BJ (cell line): ENCODE measurements around the gene POC1B. TPM values are rescaled to one million over a fixed set of nuclear protein-coding genes. Genes with fewer than 3 reads are reported as not detected.

ENCODE experiments used
- CTCF ChIA-PET: fragments of 350-600 bp; formaldehyde crosslinking; extraction: SDS; loops from one replicate; lab custom pipeline; 2021; ENCODE audit warnings: antibody characterized with exemption, inconsistent platforms; lab: Yijun Ruan, JAX
- POLR2A ChIA-PET: fragments of 300-600 bp; sonication (Branson Sonifier 250); formaldehyde crosslinking; extraction: SDS; loops from one replicate; lab custom pipeline; 2021; ENCODE audit warnings: antibody characterized with exemption; lab: Charles Lee
- DNase-seq: peaks from one replicate; pipeline ENCODE4 v3.0.0-alpha.2; 2011; ENCODE audit warnings: low read depth
- H3K27me3 ChIP-seq: 2 replicates; pipeline ENCODE4 v1.6.0; 2011; ENCODE audit warnings: low read length; ENCODE audit not compliant: control insufficient read depth, insufficient read depth
- H3K36me3 ChIP-seq: 2 replicates; pipeline ENCODE4 v1.5.1; 2011; ENCODE audit warnings: low read length; ENCODE audit not compliant: control insufficient read depth, insufficient read depth
- H3K4me3 ChIP-seq: 2 replicates; pipeline ENCODE4 v1.5.1; 2011; ENCODE audit warnings: low read depth, mild to moderate bottlenecking, control low read depth, low read length
- CTCF ChIP-seq: IDR thresholded peaks from 2 replicates; pipeline ENCODE4 v1.5.1; 2011; ENCODE audit warnings: low read depth, mild to moderate bottlenecking, control low read depth, inconsistent platforms, low read length, moderate library complexity; ENCODE audit not compliant: insufficient read depth
- polyA plus RNA-seq: library from polyadenylated mRNA; depleted of rRNA; stranded (reverse); fragments of >200 nt; gene quantifications from 2 replicates; pipeline ENCODE4 v1.2.3, GENCODE V29; 2011

Gene POC1B
- polyA plus RNA-seq, 1 experiment: 6.7 TPM

DNA sequence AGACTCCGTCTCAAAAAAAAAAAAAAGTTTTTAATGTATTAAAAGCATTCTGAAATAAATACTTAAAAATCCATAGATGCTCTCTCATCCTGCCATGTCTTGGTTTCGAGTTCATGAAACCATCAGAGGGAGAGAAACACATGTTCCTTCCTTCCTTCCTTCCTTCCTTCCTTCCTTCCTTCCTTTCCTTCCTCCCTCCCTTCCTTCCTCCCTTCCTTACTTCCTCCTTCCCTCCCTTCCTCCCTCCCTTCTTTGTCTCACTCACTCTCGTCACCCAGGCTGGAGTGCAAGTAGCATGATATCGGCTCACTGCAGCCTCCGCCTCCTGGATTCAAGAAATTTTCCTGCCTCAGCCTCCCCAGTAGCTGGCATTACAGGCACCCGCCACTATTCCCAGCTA lies 113.2 kb downstream of the POC1B start:
- ChIA-PET POLR2A (no interaction called here), CTCF (no interaction called here)
- Histone ChIP-seq H3K27me3 (no peaks in the 10 kb centered on the region), H3K36me3 (no peaks in the 10 kb centered on the region), H3K4me3 (no peak overlapping the region)
- no peak for DNase-seq
- no peak for TF ChIP-seq CTCF

DNA sequence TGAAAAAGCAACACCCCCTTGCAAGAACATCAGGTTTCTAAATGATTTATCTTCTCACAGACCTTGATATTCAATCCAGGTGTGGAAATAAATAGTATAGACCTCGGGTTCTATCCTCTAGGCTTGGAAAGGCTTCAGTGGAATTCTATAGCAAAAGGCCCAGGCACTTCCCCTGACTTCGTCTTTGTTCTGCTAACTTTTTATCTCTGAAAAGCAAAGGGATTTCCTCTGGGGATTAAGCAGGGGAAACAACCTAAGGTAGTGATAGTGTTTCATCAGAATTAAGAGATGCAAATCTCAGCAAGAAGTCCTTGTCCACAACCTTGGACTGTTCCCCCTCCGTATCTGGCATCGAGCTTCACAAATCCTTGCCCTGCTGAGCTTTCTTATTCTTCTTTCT lies 114.0 kb downstream of the POC1B start:
- DNase-seq: no peak

DNA sequence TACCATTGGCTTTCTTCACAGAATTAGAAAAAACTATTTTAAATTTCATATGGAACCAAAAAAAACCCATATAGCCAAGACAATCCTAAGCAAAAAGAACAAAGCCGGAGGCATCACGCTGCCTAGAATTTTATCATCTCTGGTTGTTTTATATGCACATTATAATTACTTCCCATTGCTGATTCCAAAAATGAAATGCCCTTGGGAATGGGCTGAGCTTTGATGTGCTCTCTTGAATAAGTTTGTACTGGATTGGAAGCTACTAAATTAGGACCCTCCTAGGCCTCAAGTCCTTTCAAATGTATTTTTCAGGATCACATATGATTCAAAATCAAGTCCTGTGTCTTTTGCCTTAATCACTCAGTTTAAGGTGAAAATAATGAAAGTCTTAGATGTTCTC lies 114.6 kb downstream of the POC1B start:
- ChIA-PET CTCF (no interaction called here), POLR2A (no interaction called here)
- Histone ChIP-seq H3K4me3 (no peak overlapping the region), H3K36me3 (no peaks in the 10 kb centered on the region), H3K27me3 (no peaks in the 10 kb centered on the region)
- no peak for DNase-seq
- TF ChIP-seq CTCF: no peak

More for the DNA sequence above, 114.0 kb downstream of the POC1B start:
- no peak for TF ChIP-seq CTCF
- ChIA-PET POLR2A (interaction anchor here (0.7 kb wide), 1 partner anchor 27 kb away, joined by 15 read pairs; no protein-coding TSS in a partner anchor), CTCF (no interaction called here)
- Histone ChIP-seq H3K36me3 (no peaks in the 10 kb centered on the region), H3K27me3 (no peaks in the 10 kb centered on the region), H3K4me3 (no peak overlapping the region)

DNA sequence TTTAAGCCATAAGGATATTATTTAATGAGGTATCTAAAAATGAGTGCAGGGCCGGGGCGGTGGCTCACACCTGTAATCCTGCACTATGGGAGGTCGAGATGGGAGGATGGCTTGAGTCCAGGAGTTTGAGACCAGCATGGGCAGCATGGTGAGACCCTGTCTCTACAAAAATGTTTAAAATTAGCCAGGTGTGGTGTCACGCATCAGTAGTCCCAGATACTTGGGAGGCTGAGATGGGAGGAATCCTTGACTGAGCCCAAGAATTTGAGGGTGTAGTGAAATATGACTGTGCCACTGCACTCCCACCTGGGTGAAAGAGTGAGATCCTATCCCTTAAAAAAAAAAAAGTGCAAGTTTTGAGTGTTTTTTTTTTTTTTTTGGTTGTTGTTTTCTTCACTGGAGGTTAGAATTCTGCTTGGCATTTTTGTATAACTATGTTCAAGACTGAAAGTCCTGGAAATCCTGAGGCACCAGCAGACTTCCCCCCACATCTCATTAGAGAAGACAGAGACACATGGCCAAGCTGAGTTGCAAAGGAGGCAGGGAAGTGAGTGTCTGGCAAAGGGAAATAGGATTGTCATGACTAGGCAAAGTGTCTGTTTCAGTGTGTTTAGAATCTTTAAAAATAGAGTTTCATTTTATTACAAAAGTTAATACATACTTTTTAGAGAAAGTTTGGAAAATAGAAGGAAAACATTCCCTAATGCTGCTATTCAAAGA lies 120.1 kb downstream of the POC1B start:
- CTCF ChIA-PET: interaction anchor here (1.5 kb wide), 1 partner anchor 10 kb away, joined by 3 read pairs; no protein-coding TSS in a partner anchor
- H3K36me3 ChIP-seq: no peaks in the 10 kb centered on the region

More for the DNA sequence above, 120.1 kb downstream of the POC1B start:
- H3K4me3 ChIP-seq: no peak overlapping the region
- no peak for DNase-seq
- no peaks in the 10 kb centered on the region for H3K27me3 ChIP-seq
- no peak for TF ChIP-seq CTCF
- POLR2A ChIA-PET: no interaction called here
